NCI-H2081 treated with DMSO at 0.1 percent for 48 hours (cell line): ENCODE measurements around the gene CRMP1.

Source experiments
- DNase-seq: peaks from one replicate; lab custom pipeline; 2025; lab: John Stamatoyannopoulos, UW

Gene CRMP1

GRCh38 chr4:5919571-5919970 is 26.7 kb upstream of the CRMP1 start:
- DNase-seq: no peak

DNA sequence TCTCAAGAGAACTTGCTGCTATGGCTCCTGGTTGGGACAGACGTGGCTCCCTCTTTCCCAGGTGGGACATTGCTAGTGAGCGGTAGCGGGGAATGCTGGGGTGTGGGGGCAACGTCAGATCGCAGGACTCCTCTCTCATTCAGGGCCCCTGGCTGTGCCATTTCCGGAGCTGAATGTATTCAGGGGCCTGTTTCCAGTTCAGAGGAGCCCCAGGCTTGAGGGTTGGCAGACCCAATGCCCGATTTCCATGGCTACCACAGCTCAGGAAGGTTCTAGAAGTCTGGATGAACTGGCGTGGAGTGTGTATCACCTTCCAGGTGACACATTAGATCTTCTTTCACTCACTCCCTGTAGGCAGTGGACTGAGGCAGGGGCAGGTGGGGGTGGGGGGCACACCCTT is 26.2 kb upstream of the CRMP1 start:
- DNase-seq: no peak

- DNase-seq: peak; percentile 16
Observed at GRCh38 chr4:5918331-5918985, 25.6 kb upstream of the CRMP1 start.

GRCh38 chr4:5917672-5918071 is 24.8 kb upstream of the CRMP1 start:
- no peak for DNase-seq

DNA sequence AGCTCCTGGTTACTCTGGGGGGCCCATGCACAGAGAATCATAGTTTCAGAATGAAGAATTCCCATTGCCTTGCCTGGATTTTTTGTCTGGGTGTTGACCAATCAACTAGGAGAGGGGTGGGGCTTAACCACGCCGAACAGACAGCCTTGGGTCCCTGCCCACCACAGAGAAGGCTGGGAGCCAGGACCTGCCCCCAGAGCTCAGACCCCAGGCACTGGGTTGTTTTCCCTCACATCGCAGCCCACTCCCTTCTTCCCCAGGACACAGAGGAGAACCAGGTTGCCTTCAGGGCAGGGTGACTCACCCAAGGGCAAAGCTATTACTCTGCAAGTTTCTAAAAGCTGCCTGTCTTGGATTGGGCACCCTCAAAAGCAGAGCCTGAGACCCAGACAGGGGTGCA is 23.3 kb upstream of the CRMP1 start:
- DNase-seq: no peak

DNA sequence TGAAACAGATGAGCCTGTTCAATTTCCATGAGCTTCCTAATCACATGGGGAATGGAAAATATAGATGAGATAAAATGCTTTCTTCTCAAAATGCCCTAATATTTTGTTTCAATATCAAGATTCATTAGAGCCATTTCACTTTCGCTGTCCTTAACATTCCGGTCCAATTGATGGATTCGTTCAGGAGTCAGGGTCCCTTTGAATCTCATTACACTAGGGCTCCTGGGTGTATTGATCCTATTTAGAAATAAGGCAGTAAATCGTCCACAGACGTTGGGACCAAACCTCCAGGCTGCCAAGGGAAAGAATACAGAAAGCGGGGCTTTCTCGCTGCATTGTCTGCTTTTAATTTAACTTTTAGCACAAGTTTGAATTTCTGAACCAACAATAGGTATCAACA is 20.6 kb upstream of the CRMP1 start:
- DNase-seq: no peak

- DNase-seq: no peak
Observed at GRCh38 chr4:5912614-5913019, 19.7 kb upstream of the CRMP1 start.

DNA sequence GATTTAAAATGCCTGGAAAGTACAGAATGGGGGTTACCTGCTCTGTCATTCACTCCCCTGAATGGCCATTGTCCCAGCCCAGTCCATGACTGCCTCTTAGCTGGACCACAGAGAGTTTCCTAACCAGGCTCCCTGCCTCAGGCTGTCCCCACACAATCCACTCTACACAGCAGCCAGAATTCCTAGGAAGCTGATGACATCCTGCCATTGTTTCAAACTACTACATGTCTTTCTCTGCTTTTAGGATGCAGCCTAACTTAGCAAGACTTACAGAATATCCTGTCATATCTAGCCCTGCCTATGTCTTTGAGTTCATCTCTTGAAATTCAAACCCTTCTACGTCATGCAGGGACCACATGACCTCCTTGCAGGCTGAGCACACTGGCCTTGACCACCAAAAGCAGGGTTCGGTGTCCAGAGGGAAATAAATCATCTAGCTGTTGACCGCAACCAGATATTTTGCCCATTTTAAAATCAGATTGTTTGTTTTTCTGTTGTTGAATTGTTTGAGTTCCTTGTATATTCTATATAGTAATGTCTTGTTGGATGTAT is 16.1 kb upstream of the CRMP1 start:
- no peak for DNase-seq

- DNase-seq: no peak
Observed at GRCh38 chr4:5906191-5906590, 13.3 kb upstream of the CRMP1 start.

- DNase-seq: no peak
Observed at GRCh38 chr4:5905714-5906113, 12.8 kb upstream of the CRMP1 start.

- no peak for DNase-seq
Observed at GRCh38 chr4:5900844-5901243, 8.0 kb upstream of the CRMP1 start.

GRCh38 chr4:5899881-5900280 is 7.0 kb upstream of the CRMP1 start:
- no peak for DNase-seq

DNA sequence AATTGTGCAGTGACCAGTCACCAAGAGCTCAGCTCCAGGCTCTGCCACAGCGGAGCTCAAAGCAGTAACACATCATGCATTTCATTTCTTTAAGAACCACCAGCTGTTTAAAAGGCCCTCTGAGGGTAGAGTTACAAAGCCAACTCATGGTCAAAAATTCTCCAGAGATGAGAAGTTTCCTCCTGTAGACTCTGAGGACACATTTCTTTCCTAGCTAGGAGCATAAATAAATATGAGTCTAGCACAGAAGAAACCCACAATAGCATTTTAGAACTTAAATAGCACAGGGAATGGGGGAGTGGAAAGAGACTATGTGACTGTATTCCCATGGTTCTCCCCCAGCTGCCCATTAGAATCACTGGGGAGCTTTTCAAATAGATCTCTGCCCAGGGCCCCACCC is 6.5 kb upstream of the CRMP1 start:
- DNase-seq: no peak

GRCh38 chr4:5897674-5898073 is 4.8 kb upstream of the CRMP1 start:
- DNase-seq: no peak

DNA sequence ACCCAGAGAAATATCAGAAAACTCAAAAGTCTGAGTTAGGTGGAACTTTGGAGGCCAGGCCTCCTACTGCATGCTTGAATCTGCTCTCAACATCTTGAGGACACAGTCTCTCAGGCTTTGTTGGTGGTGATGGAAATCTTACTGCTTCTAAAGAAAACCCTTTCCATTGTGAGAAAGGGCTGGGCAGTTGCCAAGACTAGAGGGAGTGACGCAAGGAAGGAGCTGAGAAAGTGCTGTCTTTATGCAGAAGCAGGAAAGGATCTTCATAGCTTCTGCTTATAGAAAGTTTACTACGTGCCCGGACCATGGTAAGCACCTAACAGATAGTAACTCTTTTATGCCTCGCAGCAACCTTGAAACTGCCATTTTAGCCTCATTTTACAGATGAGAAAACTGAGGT is 2.4 kb upstream of the CRMP1 start:
- DNase-seq: no peak

DNA sequence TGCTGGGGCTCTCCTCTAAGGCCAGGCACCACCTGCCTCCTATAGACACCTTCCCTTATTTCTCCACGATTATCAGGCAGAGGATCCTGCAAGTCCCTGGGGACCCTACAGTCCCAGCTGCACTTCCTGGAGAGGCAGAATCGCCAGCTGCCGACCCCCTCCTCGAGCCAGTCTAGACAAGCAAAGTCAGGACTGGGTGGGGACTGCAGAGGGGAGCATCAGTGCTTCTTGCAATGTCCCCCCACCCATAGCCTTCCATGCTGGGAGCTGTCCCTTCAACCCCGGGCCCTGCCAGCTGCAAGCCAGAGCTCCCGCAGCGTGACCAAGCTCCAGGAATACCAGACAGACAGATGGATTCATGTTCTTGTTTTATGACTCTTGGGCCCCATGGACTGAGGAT is 1.4 kb upstream of the CRMP1 start:
- DNase-seq: no peak

DNA sequence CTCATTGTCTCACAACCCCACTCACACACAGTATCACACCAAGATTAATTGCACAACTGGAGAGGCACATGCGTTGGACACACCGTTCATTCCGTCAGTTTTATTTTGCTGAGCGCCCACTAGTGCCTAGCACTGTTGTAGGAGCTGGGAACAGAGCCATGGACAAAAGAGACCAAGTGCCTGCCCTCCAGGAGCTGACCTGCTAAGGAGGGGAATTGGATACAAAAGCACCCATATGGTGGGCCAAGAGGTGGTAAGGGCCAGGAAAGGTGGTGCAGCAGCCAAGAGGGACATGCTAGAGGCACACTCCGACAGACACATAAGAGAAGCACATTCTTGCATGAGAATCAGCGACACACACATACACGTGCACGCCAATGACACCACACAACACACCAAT is 705 bp upstream of the CRMP1 start:
- DNase-seq: no peak

DNA sequence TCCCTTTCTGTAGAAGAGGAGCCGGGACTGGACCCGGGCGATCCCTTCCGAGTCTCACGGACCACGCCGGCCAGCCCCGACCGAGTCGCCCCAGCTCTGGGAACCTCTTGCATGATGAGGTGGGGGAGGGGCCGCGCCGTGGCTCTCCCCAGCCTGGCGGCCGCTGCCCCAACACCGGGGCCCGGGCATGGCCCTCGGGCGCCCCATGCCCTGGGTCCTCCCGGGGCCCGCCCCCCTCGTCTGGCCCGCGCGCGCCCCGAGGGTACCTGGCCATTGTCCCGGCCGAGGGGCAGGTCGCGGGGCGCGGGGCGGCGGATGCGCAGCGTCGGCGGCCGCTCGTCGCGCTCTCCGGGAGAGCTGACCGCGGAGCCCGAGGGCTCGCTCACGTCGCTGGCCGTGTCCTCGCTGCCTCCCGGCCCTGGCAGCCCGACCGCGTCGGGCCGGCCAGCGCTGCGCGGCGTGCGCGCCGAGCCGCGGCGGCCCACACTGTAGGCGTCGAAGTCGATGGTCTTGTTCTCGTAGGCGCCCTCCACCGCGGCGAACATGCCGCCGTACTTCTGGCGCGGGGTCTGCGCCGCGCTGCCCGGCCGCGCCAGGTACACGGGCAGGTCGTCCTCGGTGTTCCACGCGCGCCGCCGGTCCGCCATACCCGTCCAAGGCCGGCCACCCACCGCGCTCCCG is 423 bp downstream of the CRMP1 start:
- DNase-seq: no peak

- DNase-seq: no peak
Observed at GRCh38 chr4:5891563-5892322, 1.1 kb downstream of the CRMP1 start.

DNA sequence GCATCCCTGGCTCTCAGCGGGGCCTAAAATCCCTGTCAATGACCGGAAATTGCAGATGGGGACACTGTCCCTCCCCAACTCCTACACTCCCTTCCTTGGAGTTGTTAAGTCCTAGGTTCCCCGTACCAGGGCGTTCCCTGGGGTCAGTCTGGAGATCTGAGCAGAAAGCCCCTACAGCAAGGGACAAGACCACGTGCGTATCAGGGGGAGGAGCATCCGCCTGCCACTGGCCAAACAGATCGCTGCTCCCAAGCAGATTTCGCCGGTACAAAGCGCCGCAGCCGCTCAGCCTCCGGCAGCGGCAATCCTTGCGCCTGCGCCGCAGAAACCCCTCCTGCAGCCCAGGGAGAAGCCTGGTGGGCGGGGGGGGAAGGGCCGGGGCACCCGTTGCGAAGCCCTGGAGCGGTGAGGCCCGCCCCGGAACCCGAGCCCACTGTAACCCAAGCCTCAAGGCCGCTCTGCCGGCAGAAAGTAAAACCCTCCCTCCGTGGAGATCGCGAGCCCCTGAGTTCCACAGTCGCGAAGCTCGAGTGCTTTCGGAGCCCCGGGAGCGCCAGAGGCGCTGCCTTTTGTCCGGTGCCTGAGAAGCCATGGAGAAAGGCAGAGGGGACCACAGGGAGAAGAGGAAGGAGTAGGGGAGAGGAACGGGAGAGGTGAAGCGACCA is 2.7 kb downstream of the CRMP1 start:
- peak; percentile 88 for DNase-seq

GRCh38 chr4:5889002-5889696 is 3.7 kb downstream of the CRMP1 start:
- no peak for DNase-seq
